Measurements from ENCODE around the gene ATG4B.

Gene ATG4B

DNA sequence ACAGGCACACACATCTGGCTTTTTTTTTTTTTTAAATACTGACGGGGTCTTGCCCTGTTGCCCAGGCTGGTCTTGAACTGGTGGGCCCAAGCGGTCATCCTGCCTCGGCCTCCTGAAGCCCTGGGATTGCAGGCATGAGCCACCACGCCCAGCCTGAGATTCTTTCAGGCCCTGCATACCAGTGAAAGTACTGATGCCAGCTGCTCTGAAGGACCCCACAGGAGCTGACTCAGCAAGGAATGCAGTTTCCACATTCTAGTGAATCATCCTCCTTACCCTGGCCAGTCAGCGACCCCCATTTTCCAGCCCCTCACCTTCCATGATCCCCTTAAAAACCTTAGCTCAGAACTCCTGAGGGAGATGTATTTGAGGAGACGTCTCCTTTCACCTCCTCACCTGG lies 55.0 kb downstream of the ATG4B start:
- peaks cover 17% of the 10 kb centered on the region for H3K36me3 Mint-ChIP-seq
- peaks cover 19% of the 10 kb centered on the region for H3K4me1 Mint-ChIP-seq
- H3K4me3 Mint-ChIP-seq = no peak overlapping the region
- DNase-seq = no peak
- no peaks in the 10 kb centered on the region for H3K27me3 Mint-ChIP-seq
- no peak overlapping the region for H3K27ac Mint-ChIP-seq
- CTCF ChIA-PET = no interaction called here
- no peaks in the 10 kb centered on the region for H3K9me3 Mint-ChIP-seq

DNA sequence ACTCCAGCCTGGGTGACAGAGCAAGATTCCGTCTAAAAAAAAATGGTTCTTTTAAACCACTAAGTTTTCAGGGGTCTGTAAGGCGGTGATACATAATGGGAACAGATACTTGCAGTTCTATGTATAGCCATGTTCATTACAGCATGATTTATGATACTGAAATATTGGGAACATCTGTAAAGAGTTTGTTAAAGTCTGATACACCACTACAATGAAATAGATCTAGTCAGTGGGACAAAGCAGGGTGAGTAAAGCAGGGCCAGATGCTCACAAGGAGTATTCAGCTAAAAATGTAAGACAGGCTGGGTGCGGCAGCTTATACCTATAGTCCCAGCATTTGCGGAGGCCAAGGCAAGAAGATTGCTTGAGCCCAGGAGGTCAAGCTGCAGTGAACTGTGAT lies 58.2 kb downstream of the ATG4B start:
- Mint-ChIP-seq H3K4me3 (no peak overlapping the region), H3K27me3 (no peaks in the 10 kb centered on the region), H3K36me3 (peaks cover 14% of the 10 kb centered on the region), H3K9me3 (no peaks in the 10 kb centered on the region), H3K4me1 (peaks cover 15% of the 10 kb centered on the region), H3K27ac (no peak overlapping the region)
- DNase-seq = no peak
- CTCF ChIA-PET = no interaction called here

DNA sequence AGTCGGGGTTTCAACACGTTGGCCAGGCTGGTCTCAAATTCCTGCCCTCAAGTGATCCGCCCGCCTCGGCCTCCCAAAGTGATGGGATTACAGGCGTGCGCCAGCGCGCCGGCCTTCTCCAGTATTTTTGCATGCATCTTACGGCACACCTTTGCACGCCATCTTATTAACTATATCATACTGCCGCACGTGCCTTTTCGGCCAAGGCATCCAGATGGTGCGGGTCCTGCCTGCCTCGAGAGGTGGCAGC lies 63.6 kb downstream of the ATG4B start:
- H3K36me3 Mint-ChIP-seq = peaks cover 15% of the 10 kb centered on the region
- H3K27me3 Mint-ChIP-seq = no peaks in the 10 kb centered on the region
- peaks cover 2% of the 10 kb centered on the region for H3K9me3 Mint-ChIP-seq
- peak overlapping the region; percentile 86 for H3K4me3 Mint-ChIP-seq
- peak overlapping the region; percentile 96 for H3K27ac Mint-ChIP-seq
- H3K4me1 Mint-ChIP-seq = peaks cover 31% of the 10 kb centered on the region
- CTCF ChIA-PET = interaction anchor here (1.0 to 4.3 kb wide), 3 partner anchors 32 to 178 kb away, joined by 4 to 22 read pairs (median 15); partner anchors contain the start of gene D2HGDH
- DNase-seq = no peak

DNA sequence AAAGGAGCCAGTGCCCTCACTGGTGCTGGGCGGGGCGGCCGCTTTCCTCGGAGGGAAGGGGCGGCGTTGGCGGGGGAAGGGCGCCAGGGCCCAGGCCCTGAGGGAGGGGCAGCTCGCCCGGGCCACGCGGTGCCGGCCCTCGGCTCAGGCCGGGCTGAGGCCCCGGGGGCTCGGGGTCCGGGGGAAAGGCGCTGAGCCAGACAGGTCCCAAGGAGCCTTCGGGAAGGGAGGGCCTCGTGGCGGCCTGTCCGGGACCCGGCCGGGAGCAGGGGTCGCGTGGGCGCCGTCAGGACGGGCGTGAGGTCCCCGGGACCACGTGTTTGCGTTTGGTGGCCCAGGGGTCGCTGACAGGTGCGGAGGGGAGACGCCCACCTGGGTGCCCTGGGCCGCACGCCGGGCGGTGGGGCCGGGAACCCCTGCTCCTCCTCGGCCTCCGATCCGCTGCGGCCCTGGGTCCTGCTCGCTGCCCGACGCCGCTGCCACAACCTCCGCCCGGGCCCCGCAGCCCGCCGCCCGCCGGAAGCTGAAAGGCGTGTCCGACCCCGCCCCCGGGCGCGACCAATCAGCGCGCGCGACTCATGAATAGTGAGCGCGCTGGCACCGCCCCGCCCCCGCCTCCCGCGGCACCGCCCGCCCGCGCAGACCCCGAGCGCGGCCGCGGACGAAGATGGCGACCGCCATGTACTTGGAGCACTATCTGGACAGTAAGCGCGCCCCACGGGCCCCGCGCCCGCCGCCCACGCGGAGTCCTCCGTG lies 64.1 kb downstream of the ATG4B start, which contains the start of gene ING5:
TSS of gene ING5 (plus strand) at position 641 of the 756 bp plus-strand sequence. CDS start at position 668, 27 bp downstream.
- peak; percentile 96 for DNase-seq
- Mint-ChIP-seq H3K27ac (peak within 1 kb of the TSS; percentile 96), H3K27me3 (no peaks in the 10 kb centered on the region), H3K36me3 (peaks cover 18% of the 10 kb centered on the region), H3K4me3 (peak within 1 kb of the TSS; percentile 86), H3K9me3 (peaks cover 3% of the 10 kb centered on the region), H3K4me1 (peaks cover 31% of the 10 kb centered on the region)
- CTCF ChIA-PET = interaction anchor here (0.7 to 4.3 kb wide), 8 partner anchors 12 to 177 kb away, joined by 3 to 22 read pairs (median 4); partner anchors contain the start of gene D2HGDH

DNA sequence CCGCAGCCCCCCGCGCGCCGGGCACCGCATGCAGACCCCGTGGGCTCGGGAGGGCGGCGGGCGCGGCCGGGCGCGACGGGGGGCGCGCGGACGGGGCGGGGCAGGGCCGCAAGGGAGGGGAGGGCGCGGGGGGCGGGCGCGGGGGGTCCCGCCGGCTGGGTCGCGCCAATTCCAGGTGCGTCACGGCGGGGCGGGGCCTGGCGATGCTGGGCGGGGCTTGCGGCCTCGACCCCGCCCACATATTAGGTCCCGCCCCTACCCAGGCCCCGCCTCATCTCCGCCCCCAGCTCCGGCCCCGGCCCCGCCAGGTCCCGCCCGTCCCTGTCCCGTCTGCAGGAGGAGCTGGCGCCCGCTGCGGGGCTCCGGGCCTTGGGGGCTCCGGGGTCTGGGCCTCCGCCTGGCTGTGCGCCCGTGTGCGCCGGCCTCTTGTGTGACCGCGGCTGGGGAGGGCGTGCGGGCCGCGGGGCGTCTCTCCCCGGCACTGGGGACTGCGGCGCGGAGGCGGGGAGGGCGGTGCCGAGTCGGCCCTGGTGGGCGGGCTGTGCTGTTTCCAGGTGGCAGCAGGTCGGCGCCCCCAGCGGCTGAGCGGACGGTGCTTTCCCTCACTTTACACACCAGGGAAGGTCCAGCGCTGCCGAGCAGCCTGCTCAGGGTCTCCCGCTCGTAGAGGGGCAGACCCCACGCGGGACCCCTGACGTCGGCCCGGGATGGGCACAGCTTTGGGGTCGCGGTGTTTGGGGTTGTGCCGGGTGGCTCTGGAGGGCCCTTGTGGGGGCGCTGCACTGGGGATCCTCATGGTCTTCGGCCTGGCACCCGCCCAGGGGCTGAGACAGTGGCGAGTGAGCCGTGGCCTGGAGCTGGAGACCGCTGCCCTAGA lies 64.9 kb downstream of the ATG4B start:
- no peaks in the 10 kb centered on the region for H3K27me3 Mint-ChIP-seq
- peaks cover 3% of the 10 kb centered on the region for H3K9me3 Mint-ChIP-seq
- H3K27ac Mint-ChIP-seq = peak overlapping the region; percentile 85
- H3K36me3 Mint-ChIP-seq = peaks cover 27% of the 10 kb centered on the region
- CTCF ChIA-PET = interaction anchor here (0.5 to 4.3 kb wide), 9 partner anchors 11 to 177 kb away, joined by 3 to 22 read pairs (median 3); partner anchors contain the start of genes D2HGDH and RTP5
- H3K4me3 Mint-ChIP-seq = peak overlapping the region; percentile 81
- H3K4me1 Mint-ChIP-seq = peaks cover 31% of the 10 kb centered on the region
- DNase-seq = peak; percentile 91

DNA sequence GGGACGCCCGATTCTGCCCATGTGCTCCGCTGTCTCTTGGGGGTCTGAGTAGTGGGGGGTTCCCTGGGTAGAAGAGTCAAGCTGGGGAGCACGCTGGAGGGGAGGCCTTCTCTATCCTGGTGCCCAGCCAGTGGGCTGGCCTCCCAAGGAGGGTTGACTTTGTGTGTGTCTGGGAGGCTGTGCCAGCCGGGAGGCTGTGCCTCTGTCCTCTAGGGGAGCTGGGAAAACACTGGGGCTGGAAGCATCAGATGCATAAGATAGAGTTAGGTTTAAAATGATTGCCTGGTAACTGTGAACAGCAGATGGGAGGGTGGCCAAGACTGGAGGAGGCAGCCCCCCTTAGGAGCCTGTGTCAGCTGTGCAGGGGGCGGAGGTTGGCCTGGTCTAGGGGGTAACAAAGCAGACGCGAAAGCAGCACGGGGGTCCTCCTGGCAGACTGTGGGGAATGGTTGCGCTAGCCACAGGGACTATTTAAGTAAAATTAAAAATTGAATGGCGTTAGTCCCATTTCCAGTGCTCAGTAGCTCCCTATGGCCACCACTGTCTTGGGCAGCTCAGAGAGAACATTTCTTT lies 65.6 kb downstream of the ATG4B start:
- Mint-ChIP-seq H3K4me1 (peaks cover 31% of the 10 kb centered on the region), H3K27me3 (no peaks in the 10 kb centered on the region), H3K27ac (peak overlapping the region; percentile 85), H3K4me3 (peak overlapping the region; percentile 81), H3K9me3 (peaks cover 3% of the 10 kb centered on the region), H3K36me3 (peaks cover 32% of the 10 kb centered on the region)
- CTCF ChIA-PET = interaction anchor here (1.0 to 4.3 kb wide), 3 partner anchors 30 to 176 kb away, joined by 3 to 22 read pairs (median 15); partner anchors contain the start of genes D2HGDH and RTP5
- no peak for DNase-seq

DNA sequence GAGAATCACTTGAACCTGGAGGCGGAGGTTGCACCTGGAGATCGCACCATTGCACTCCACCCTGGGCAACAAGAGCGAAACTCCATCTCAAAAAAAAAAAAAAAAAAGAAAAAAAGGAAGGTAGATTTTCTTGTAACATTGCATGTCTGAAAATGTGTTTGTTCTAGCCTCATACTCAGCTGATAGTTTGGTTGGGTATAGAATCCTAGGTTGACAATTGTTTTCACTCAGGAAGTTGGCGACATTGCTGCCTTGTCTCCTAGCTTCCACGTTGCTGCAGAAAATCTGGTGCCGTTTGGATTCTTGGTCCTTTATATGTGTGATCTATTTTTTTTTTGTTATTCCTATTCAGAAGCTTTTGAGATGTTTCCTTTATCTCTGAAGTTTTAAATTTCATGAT lies 69.0 kb downstream of the ATG4B start:
- Mint-ChIP-seq H3K9me3 (peaks cover 3% of the 10 kb centered on the region), H3K36me3 (peaks cover 53% of the 10 kb centered on the region), H3K4me1 (peaks cover 15% of the 10 kb centered on the region), H3K4me3 (no peak overlapping the region), H3K27me3 (no peaks in the 10 kb centered on the region), H3K27ac (no peak overlapping the region)
- DNase-seq = no peak
- CTCF ChIA-PET = no interaction called here

DNA sequence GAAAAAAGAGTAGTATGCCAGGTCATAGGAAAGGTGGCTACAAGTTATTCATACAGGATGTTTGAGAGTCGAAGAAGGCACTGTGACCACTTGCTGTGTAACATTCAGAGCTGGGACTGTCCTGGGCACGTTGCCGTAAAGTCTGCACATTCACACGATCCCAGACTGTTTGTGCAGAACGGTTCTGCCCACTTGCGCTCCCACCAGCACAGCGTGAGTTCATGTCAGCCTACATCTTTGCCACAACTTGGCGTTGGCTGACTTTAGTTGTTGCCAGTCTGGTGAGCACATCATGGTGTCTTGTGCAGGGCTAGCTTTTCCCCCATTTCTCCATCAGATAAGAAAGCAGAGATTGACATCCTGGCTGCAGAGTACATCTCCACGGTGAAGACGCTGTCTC lies 71.4 kb downstream of the ATG4B start:
- H3K4me1 Mint-ChIP-seq = peaks cover 4% of the 10 kb centered on the region
- no peak for DNase-seq
- peaks cover 63% of the 10 kb centered on the region for H3K36me3 Mint-ChIP-seq
- CTCF ChIA-PET = no interaction called here
- no peak overlapping the region for H3K27ac Mint-ChIP-seq
- H3K27me3 Mint-ChIP-seq = no peaks in the 10 kb centered on the region
- H3K9me3 Mint-ChIP-seq = peaks cover 3% of the 10 kb centered on the region
- no peak overlapping the region for H3K4me3 Mint-ChIP-seq

DNA sequence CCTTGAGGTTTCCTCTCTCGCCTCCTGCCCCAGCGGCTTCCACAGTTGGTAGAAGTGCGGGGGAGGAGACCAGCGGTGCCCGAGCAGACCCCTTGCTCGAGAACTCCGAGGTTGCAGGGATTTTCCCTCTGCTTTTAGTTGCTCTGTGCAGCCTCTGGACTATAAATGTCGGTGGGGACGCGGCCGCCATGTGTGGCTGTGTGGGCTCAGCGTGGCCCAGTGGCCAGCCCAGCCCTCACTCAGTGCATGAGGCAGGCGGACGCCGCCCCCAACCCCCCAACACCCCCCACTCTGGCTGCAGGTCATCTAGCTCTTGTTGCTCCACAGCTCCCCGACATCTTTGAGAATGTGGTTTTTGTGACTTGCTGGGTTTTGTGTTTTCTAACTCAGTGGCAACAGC lies 81.6 kb downstream of the ATG4B start:
- Mint-ChIP-seq H3K27ac (no peak overlapping the region), H3K4me3 (no peak overlapping the region), H3K27me3 (no peaks in the 10 kb centered on the region), H3K36me3 (peaks cover 51% of the 10 kb centered on the region), H3K9me3 (peaks cover 9% of the 10 kb centered on the region), H3K4me1 (no peaks in the 10 kb centered on the region)
- CTCF ChIA-PET = interaction anchor here (1.2 to 1.4 kb wide), 2 partner anchors 17 to 158 kb away, joined by 3 to 6 read pairs; partner anchors contain the start of gene ING5
- DNase-seq = no peak

DNA sequence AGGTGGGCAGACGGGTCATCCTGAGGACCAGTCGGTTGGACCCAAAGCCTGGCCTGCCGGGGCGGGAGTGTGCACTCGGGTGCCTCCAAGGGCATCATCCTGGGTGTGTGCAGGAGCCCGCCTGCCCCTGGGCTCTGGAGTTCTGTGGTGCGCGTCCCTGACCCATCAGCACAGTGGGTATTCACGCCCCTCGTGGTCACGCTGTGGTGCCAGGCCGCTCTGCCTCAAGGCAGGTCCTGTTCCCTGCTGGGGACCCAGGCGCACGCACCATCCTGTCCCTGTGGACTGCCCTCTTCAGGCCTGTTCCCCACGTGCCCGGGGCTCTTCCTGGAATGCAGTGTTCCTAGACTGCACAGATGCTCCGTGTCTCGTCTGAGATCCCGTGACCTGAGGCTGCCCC lies 82.6 kb downstream of the ATG4B start:
- no peaks in the 10 kb centered on the region for H3K27me3 Mint-ChIP-seq
- H3K27ac Mint-ChIP-seq = no peak overlapping the region
- DNase-seq = no peak
- H3K36me3 Mint-ChIP-seq = peaks cover 49% of the 10 kb centered on the region
- H3K9me3 Mint-ChIP-seq = peaks cover 9% of the 10 kb centered on the region
- no peak overlapping the region for H3K4me3 Mint-ChIP-seq
- CTCF ChIA-PET = interaction anchor here (0.5 kb wide), 1 partner anchor 15 kb away, joined by 3 read pairs; no protein-coding TSS in a partner anchor
- H3K4me1 Mint-ChIP-seq = no peaks in the 10 kb centered on the region

DNA sequence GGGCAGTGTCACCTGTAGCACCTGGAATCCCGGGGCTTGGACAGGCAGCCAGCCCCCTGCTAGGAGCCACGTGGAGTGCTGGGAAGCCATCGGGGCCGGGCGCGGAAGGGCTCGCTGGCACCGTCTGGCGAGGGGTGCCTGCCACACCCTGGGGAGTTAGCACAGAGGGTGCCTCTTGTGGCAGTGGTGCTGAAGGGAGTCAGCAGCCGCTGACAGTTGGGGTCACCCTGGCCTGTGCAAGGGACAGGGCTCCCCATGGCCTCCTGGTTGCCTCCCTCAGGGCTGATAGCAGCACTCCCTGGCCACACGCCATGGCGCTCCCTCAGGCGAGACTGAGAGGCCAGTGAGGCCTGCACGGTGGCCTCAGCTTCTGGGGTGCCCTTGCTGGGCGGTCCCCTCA lies 83.1 kb downstream of the ATG4B start:
- H3K27me3 Mint-ChIP-seq = no peaks in the 10 kb centered on the region
- H3K27ac Mint-ChIP-seq = no peak overlapping the region
- H3K4me1 Mint-ChIP-seq = no peaks in the 10 kb centered on the region
- peaks cover 9% of the 10 kb centered on the region for H3K9me3 Mint-ChIP-seq
- CTCF ChIA-PET = interaction anchor here (0.7 kb wide), 1 partner anchor 13 kb away, joined by 3 read pairs; no protein-coding TSS in a partner anchor
- no peak overlapping the region for H3K4me3 Mint-ChIP-seq
- DNase-seq = no peak
- peaks cover 50% of the 10 kb centered on the region for H3K36me3 Mint-ChIP-seq

DNA sequence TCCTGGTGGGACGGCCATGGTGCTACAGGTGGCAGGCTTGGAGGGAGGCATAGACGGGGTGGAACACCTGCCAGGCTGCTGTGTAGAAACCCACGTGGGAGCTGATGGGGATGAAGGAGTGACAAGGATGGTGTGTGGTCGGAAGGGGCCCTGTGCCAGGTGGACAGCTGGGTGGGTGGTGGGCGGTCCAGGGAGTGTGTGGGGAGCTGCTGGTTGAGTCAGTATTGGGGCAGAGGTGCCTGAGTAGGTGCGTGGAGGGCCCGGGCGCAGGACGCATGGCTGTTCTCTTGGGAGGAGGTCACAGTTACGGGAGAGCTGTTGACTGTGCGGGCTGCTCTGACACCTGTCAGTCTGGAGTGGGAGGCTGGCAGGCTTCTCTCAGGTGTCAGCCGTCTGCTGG lies 84.4 kb downstream of the ATG4B start:
- peaks cover 49% of the 10 kb centered on the region for H3K36me3 Mint-ChIP-seq
- H3K9me3 Mint-ChIP-seq = peaks cover 9% of the 10 kb centered on the region
- no peaks in the 10 kb centered on the region for H3K4me1 Mint-ChIP-seq
- H3K27ac Mint-ChIP-seq = no peak overlapping the region
- H3K4me3 Mint-ChIP-seq = no peak overlapping the region
- CTCF ChIA-PET = no interaction called here
- H3K27me3 Mint-ChIP-seq = no peaks in the 10 kb centered on the region
- no peak for DNase-seq

DNA sequence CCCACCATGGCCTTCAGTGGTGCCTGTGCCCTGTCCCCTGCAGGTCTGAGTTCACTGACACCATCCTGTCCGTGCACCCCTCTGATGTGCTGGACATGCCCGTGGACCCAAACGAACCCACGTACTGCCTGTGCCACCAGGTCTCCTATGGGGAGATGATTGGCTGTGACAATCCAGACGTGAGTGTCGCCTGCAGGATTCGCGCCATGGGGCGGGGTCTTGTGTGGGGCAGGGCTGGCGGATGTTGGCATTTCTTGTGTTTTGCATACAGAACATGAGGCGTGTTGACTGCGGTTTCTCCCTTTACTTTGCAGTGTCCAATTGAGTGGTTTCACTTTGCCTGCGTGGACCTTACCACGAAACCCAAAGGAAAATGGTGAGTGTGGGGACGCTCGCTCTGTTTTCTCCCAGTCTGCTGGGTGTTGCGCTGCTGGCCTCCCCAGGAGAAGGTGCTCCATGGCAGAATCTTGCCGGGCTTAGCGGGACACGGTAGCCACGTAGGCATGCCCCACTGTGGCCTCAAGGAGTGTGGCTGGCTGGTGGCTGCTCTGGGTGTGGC lies 85.5 kb downstream of the ATG4B start:
- Mint-ChIP-seq H3K27ac (no peak overlapping the region), H3K4me1 (no peaks in the 10 kb centered on the region), H3K9me3 (peaks cover 9% of the 10 kb centered on the region), H3K36me3 (peaks cover 45% of the 10 kb centered on the region), H3K27me3 (no peaks in the 10 kb centered on the region), H3K4me3 (no peak overlapping the region)
- no peak for DNase-seq
- CTCF ChIA-PET = no interaction called here
